GM19238 (cell line): ENCODE results near the gene INPPL1.
A peak's percentile ranks its signal among the peaks of the same experiment; 100 is the strongest.

ENCODE experiments used
- DNase-seq: peaks from one replicate; pipeline ENCODE4 v3.0.0; 2011; ENCODE audit warnings: low spot score; ENCODE audit not compliant: insufficient read length

INPPL1 gene

DNA sequence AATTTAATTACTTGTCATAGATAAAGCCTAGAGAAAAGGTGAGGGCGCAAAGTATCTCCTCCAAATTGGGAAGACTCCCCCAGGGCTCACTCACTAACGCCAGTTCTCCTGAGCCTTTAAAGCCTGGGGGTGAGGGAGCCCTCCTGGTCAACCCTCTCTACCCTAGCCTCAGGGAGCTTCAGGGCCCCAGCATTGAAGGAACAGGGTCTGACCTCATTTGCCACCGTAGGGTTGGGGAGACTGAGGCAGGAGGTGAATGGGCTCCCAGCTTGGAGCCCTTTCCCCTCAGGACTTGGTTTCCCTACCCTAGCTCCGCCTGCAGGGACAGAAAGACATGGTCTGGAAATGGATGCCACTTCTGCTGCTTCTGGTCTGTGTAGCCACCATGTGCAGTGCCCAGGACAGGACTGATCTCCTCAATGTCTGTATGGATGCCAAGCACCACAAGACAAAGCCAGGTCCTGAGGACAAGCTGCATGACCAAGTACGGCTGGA is 6.3 kb upstream of the INPPL1 start:
- DNase-seq: no peak

DNA sequence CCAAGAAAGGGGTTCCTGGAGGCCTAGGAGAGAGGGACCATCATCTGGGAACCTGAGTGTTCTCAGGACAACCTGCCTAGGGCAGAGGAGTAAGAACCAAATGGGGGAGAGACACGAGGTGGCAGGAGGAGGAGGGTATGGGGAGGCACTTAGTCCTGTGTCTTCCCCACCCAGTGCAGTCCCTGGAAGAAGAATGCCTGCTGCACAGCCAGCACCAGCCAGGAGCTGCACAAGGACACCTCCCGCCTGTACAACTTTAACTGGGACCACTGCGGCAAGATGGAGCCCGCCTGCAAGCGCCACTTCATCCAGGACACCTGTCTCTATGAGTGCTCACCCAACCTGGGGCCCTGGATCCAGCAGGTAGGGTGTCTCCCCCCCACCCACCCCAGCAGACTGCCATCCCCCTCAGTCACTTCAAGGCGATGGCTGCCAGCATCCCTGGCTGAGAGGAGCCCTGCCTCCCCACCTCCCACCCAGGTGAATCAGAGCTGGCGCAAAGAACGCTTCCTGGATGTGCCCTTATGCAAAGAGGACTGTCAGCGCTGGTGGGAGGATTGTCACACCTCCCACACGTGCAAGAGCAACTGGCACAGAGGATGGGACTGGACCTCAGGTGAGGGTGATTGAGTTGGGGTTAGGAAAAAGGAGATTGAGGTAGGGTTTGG is 3.7 kb upstream of the INPPL1 start:
- no peak for DNase-seq

DNA sequence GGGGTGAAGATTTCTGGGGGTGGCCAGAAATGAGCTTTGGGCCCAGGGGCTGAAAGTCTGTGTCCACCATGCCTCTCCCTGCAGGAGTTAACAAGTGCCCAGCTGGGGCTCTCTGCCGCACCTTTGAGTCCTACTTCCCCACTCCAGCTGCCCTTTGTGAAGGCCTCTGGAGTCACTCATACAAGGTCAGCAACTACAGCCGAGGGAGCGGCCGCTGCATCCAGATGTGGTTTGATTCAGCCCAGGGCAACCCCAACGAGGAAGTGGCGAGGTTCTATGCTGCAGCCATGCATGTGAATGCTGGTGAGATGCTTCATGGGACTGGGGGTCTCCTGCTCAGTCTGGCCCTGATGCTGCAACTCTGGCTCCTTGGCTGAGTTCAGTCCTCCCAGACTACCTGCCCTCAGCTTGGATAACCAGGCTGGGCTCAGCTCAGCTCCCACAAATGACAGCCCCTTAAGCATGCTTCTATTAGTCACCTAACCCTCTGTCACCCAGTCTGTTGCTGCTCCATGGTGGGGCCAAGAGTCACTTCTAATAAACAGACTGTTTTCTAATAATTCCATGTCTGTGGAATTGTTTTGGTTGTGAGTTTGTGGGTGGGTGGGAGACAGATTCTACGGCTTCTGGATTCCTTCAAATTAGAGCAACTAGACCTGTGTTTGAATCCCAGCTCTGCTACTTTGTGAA is 3.0 kb upstream of the INPPL1 start:
- no peak for DNase-seq

DNA sequence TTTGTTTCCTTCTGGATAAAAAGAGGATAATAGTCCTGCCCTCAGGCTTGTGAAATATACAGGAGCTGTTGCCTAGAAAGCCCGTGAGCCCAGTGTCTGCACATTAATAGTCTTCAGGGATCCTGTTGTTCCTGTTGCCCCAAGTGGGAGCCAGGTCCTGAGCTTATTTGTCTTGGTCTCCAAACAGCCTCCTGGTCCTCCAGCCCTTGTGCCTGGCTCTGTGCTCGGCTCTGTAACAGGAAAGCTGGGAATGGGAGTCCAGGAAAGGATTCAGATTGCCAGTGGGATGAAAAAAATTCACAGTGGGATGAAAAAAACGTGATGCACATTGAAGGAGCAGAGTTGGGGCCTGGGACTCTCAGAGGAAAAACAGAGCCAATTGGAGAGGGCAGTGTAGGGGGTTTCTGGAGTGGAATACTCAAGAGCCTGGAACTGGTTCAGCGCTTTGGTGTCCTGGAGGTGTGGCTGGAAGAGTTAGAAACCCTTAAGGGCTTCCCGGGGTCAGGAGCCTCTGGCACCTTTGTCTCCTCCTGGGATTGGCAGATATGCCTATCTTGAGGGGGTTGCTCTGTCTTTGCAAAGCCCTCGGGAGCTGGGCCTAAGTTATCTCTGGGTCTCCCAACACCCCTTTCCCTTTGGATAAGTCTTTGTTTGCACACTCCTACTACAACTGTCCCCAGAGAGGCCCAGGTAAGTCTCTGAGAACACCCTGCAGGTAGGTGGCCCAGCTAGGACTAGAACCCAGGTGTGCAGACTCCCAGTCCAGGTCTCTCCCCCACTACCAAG is 2.3 kb upstream of the INPPL1 start:
- no peak for DNase-seq

DNA sequence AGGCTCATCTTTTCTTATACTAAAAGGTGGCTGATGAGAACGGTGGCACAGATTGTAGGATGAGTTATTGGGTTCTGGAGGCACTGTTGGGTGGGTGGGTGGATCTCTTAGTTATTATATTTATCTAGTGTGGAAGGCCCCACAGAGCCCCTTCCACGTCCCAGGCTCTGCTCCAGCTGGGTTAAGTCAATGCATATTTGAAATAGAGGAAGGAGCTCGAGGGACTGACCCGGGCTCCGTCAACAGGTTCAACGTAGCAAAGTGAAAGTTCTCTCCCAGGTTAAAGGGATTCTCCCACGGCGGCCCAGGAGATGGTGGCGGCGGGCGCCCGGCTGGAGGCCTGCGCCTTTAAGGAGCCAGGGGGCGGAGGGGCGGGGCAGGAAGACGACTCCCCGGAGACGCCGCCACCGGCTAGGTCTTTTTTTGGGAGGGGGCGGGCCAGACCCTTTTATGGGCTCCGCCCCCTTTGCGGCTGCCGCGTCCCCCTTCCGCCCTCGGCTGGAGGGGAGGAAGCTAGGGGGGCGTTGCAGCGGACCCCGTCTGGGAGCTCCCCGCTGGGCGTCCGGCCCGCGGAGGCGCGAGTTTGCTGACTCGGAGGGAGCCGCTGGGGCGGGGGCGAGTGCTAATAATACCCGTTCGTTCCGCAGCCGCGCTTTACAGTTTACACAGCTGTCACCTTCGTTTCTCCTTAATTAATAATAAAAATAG is 1.5 kb upstream of the INPPL1 start:
- peak; percentile 83 for DNase-seq

DNA sequence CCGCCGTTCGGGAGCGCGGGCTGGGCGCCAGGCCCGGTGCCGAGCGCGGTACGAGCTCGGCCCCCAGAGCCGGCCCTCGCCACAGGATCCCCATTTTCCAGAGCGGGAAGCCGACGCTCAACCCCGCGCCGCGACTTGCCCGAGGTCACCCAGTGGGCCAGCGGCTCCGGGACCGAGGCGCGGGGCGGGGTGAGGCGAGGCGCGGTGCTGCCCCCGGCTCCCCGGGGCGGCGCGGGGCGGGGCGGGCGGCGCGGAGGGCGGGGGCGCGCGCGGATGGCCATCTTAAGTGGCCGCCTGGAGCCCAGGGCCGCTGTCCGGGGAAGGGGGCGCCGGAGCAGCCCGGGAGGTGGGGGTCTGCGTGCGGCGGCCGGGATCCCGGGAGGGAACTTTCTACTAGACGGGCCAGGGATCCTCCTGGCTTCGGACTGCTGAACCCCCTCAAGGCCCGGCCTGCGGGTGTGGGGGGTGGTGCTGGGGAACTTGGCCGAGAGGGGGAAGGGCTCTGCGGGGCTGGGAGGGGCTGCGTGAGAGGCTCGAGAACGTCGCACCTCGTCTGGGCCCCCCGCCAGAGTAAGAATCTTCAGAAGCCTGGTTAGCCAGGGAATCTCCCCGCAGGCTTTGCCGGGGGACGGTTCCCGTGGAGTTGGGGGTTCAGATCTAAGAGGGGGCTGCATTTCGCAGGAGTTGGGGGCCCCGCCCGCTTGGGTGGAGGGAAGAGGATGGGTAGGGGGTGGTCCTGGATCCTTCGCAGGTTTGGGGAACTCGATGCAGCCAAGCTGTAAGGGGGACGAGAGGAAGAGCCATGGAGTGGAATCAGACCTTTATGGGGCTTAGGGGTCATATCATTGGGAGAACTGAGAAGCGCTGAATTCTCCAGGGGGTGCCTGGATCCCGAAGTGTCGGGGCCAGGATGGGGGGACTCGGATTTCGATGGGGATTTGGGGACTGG is 678 bp upstream of the INPPL1 start:
- no peak for DNase-seq

DNA sequence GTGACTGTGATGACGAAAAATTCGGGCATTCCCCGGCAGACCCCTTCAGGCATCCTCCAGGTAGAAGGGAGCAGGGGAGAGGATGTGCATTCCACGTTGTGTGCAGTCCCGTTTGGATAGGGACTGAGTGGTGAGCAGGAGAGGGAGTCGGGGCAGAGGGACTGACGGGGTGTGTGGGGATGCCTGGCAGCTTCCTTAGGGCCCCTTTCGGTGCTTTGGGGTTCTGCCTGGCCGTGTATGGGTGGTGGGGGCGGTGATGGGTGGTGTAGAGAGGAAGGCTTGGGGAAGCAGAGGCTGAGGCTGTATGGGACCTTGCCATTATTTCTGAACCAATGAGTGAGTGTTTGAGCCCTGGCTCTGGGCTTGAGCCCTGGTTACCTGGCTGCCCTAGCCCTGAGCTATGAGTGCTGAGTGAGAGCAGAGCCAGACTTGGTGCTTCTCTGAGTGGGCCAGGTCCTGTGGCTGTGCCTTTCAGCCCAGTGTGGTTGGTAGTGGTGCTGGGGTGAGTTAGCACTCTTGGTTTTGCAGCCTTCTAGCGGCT is 914 bp downstream of the INPPL1 start:
- no peak for DNase-seq

DNA sequence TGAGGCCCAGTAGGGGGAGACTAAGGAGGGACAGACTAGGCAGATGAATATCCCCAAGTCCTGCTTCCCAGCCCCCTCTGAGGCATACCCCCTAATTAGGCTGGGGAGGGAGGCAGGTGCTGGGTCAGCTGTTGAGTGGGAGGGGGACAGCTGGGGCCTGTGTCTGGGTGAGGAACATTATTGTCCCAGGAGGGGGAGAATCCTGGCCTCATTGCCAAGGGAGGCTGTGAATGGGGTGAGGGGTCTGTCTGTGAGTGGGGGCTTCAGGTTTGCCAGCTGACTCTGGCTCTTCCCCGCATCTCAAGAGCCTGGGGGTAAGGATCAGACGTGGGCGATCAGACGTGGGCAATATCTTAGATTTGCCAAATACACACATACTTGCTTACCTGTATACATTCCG is 2.1 kb downstream of the INPPL1 start:
- DNase-seq: no peak

DNA sequence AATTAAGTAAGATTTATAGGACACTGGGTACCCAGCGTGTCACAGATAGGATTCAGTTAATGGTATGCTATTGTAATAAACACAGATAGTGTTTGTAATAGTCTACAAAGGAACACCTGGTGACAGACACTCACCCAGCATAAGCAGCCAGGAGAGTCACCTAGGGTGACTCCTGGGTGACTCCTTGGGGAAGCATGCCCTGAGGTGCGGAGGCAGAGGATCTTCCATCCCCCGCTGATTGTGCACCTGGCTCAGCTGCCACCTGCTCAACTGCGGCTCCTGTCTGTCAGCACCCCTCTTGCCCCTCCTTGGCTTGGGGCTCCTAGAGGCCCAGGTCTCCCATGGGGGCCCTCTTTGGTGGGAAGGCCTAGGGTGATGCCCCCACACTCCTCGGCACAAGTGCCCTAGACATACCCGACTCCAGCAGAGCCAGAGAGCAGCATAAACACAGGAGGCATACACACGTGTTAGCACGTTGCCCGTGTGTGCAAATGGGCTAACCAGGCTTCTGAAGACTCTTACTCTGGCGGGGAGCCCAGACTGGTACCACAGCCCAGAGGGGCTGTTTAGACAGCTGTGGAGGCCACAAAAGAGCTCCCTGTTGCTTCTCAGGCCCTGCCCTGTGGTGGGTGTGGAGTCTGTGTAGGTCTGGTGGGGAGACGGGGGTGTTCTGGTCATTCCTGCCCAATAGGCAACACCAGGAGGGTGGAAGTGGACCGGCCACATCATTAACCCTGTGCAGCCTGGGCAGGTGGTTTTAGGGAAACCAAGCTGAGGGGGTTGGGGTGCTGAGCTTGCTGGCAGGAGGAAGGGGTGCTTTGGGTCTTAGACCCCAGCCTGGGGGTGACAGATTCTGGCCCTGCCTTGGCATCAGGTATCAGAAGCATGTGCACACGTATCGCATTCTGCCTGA is 3.0 kb downstream of the INPPL1 start:
- no peak for DNase-seq

DNA sequence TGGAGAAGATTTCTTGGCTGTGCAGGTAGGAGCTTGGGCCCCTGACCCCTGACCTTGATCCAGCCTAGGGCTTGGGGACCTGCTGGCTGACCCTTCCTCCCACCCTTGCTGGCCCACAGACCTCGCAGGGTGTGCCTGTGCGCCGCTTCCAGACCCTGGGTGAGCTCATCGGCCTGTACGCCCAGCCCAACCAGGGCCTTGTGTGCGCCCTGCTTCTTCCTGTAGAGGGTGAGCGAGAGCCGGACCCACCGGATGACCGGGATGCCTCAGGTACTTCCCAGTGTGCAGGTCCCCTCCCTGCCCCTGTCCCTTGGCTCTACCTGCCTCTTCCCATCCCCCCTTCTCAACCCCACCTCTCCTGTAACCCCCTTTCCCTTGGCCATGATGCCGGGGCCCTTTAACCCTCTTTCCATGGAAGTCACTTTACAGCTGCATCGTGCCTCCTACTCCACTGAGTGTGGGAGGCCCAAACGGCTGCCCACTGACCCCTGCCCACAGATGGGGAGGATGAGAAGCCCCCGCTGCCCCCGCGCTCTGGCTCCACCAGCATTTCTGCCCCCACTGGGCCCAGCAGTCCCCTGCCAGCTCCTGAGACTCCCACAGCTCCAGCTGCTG is 3.8 kb downstream of the INPPL1 start:
- DNase-seq: no peak

DNA sequence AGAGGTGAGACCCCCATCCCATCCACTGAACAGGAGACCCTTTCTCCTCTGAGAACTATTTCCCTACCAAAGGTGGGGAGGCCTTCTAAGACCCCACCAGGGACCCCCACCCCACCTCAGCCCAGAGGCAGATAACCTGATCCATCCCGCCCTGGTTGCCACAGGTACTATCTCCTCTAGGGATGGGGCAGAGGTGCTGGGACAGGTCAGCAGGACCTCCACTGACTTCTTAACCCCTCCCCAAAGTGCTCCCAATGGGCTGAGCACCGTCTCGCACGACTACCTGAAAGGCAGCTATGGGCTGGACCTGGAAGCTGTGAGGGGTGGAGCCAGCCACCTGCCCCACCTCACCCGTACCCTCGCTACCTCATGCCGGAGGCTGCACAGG is 4.3 kb downstream of the INPPL1 start:
- no peak for DNase-seq

DNA sequence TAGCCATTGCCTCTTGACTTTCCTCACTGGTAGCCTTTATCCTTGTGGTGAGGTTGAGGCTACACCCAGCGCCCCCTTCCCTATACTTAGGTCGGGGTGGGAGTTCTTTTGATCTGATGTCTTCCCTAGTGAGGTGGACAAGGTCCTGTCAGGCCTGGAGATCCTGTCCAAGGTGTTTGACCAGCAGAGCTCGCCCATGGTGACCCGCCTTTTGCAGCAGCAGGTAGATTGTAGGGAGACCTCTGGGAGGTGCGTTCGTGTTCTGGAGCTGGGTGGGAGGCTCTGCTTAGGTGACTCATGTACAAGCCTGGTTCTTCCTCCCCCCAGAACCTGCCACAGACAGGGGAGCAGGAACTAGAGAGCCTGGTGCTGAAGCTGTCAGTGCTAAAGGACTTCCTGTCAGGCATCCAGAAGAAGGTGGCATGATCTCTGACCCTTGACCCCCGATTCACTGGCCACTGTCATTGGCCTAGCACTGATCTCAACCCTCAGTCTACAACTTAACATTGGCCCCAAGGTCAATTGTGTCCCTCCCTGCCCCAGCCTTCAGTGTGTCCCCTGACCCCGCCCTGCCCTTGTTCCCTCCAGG is 4.9 kb downstream of the INPPL1 start:
- DNase-seq: no peak

DNA sequence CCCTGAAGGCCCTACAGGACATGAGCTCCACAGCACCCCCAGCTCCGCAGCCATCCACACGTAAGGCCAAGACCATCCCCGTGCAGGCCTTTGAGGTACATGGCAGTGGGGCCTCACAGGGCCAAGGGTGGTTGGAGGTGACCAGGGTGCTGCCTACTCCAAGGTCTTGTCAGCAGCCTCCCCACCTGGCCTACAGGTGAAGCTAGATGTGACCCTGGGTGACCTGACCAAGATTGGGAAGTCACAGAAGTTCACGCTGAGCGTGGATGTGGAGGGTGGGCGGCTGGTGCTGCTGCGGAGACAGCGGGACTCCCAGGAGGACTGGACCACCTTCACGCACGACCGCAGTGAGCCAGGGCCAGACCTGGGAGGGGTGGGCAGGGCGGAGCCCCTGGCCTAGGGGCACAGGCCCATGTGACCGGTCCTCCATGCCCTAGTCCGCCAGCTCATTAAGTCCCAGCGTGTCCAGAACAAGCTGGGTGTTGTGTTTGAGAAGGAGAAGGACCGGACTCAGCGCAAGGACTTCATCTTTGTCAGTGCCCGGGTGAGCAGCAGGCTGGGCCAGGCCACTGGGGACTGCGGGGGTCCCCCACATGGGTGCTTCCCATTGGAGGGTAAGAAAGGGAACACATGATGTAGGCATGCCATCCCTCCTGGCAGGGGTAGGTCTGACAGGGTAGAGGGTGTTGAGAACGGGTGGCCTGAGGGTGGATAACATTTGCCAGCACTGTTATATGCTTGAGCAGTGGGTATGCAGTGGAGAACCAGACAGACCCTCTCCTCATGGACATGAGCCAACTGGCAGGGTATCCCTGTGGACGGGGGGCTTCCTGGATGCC is 5.6 kb downstream of the INPPL1 start:
- DNase-seq: no peak

DNA sequence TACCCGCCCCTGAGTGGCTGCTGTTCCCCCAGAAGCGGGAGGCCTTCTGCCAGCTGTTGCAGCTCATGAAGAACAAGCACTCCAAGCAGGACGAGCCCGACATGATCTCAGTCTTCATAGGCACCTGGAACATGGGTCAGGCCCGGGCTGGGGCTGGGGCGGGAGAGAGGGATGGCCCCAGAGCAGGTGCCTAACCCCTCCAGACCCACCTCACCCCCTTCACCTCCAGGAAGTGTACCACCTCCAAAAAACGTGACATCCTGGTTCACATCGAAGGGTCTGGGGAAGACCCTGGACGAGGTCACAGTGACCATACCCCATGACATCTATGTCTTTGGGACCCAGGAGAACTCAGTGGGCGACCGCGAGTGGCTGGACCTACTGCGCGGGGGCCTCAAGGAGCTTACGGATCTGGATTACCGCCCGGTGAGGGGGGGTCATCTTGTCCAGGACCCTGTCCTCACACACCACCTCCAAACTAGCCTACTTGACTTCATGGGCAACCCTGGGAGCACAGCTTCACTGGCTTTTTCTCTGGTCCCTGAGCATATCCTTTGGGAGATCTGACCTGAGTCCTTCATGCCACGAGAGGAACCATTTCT is 6.3 kb downstream of the INPPL1 start:
- DNase-seq: no peak

DNA sequence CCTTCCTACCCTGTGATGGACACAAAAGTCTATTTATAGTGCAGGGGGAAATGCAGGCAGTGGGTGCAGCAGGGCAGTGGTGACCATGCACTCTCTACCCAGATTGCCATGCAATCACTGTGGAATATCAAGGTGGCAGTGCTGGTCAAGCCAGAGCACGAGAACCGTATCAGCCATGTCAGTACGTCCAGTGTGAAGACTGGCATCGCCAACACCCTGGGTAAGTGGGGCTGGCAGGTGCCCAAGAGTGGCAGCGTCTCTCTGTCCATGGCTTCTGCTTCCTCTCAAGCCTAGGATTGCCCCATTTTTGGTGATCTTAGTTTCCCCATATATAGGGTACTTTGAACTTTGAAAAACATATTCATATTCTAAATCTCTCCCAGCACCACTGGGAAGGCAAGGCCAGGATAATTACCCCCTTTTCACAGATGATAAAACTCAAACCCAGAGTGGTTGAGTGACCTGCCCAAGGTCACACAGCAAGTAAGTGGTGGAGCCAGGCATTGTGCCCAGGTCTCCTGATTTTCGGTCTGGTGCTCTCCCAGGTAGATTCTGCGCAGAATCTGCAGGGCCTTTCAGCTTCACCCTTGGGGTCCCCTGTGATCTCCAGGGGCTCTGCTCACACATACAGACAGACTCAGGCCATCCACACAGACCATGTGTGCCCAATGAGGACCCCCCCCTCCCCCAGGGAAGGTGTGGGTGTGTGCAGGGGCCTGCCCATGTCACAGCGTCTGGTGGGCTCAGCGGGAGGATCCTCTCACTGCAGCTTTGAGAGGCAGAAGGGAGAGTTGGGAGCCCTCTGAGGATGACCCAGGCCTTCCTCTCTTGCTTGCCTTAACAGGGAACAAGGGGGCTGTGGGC is 7.1 kb downstream of the INPPL1 start:
- DNase-seq: no peak
